ENCODE data around the gene NOS3. TPM values are rescaled to one million over a fixed set of nuclear protein-coding genes. Genes with fewer than 3 reads are reported as not detected.

NOS3 gene
- total RNA-seq, 1 experiment from 2014 or later, result 0.66 TPM

GRCh38 chr7:151057506-151057988, 66.7 kb downstream of the NOS3 start, which contains the start of gene CDK5:
Gene CDK5, minus strand, starts transcription at chr7:151057897. Its CDS starts 49 bp downstream, at chr7:151057848.
- DNase-seq, result no peak
- no peaks in the 10 kb centered on the region for H4K20me1 ChIP-seq (ENCODE audit: low read length)
- H3F3A ChIP-seq (ENCODE audit: low read length, unreplicated experiment), result no peaks in the 10 kb centered on the region
- H3K9me2 ChIP-seq (replicated peaks; ENCODE audit: low read length), result no peaks in the 10 kb centered on the region
- TF ChIP-seq EZH2phosphoT487 (IDR thresholded peaks at IDR 0.05; ENCODE audit: borderline replicate concordance, low read length) (no peak), EZH2 (IDR thresholded peaks at IDR 0.05; ENCODE audit: low read length, unreplicated experiment) (no peak), CTCF (conservative IDR thresholded peaks at IDR 0.05; ENCODE audit: low read depth, low read length) (no peak)
- no TSS peak for BruUV-seq (replicated peaks)
- H3K4me2 ChIP-seq (ENCODE audit: low read length), result peak within 1 kb of the TSS; percentile 99
- peaks cover 40% of the 10 kb centered on the region for H3K4me1 ChIP-seq (ENCODE audit: insufficient read depth, low read length)
- H3K27ac ChIP-seq (ENCODE audit: low read length), result peak within 1 kb of the TSS; percentile 67
- H3K9me3 ChIP-seq (ENCODE audit: low read length), result no peaks in the 10 kb centered on the region
- ATAC-seq, result peak; percentile 6
- no peaks in the 10 kb centered on the region for H3K27me3 ChIP-seq (ENCODE audit: low read length)
- intact Hi-C loops (cut with micrococcal nuclease), result no loop called here
- peak within 1 kb of the TSS; percentile 82 for H2AFZ ChIP-seq (ENCODE audit: low read length)
- peak within 1 kb of the TSS; percentile 86 for H3K4me3 ChIP-seq (ENCODE audit: low read length)
- H3K9ac ChIP-seq (ENCODE audit: low read length), result peak within 1 kb of the TSS; percentile 89
- POLR2A ChIA-PET (ENCODE audit: unreplicated experiment), result no interaction called here
- no peaks in the 10 kb centered on the region for H3K36me3 ChIP-seq (ENCODE audit: low read depth, low read length)
- H3K79me2 ChIP-seq (ENCODE audit: low read length), result peaks cover 27% of the 10 kb centered on the region
- CTCF ChIA-PET, result no interaction called here

GRCh38 chr7:151057989-151058780, 67.4 kb downstream of the NOS3 start:
- Histone ChIP-seq H3K9me3 (ENCODE audit: low read length) (no peaks in the 10 kb centered on the region), H3K9me2 (replicated peaks; ENCODE audit: low read length) (no peaks in the 10 kb centered on the region), H3K36me3 (ENCODE audit: low read depth, low read length) (no peaks in the 10 kb centered on the region), H3K4me2 (ENCODE audit: low read length) (peak overlapping the region; percentile 99), H3K27ac (ENCODE audit: low read length) (peak overlapping the region; percentile 67), H3K79me2 (ENCODE audit: low read length) (peaks cover 27% of the 10 kb centered on the region), H3K9ac (ENCODE audit: low read length) (peak overlapping the region; percentile 89), H3K4me1 (ENCODE audit: insufficient read depth, low read length) (peaks cover 45% of the 10 kb centered on the region), H4K20me1 (ENCODE audit: low read length) (no peaks in the 10 kb centered on the region), H3K4me3 (ENCODE audit: low read length) (peak overlapping the region; percentile 86), H3K27me3 (ENCODE audit: low read length) (no peaks in the 10 kb centered on the region), H3F3A (ENCODE audit: low read length, unreplicated experiment) (no peaks in the 10 kb centered on the region), H2AFZ (ENCODE audit: low read length) (peak overlapping the region; percentile 82)
- ChIA-PET POLR2A (ENCODE audit: unreplicated experiment) (interaction anchor here (0.6 kb wide), 1 partner anchor 57 kb away, joined by 3 read pairs; no protein-coding TSS in a partner anchor), CTCF (no interaction called here)
- TF ChIP-seq CTCF (conservative IDR thresholded peaks at IDR 0.05; ENCODE audit: low read depth, low read length), result no peak
- TF ChIP-seq EZH2 (IDR thresholded peaks at IDR 0.05; ENCODE audit: low read length, unreplicated experiment), result no peak
- TF ChIP-seq EZH2phosphoT487 (IDR thresholded peaks at IDR 0.05; ENCODE audit: borderline replicate concordance, low read length), result no peak
- DNase-seq (peak; percentile 98), ATAC-seq (peak; percentile 80)
- intact Hi-C loops (cut with micrococcal nuclease), result loop anchor here (1.0 kb wide), 3 partner anchors 22 to 30 kb away; partner anchors contain the start of genes ABCB8, AGAP3 and FASTK
- BruUV-seq (replicated peaks), result TSS peak; percentile 75
